WTC11 (cell line): ENCODE data around the gene YIF1B.

Experiments
- ARID4B ChIP-seq: sonication (generic); formaldehyde crosslinking; IDR thresholded peaks from 2 replicates; pipeline ENCODE4 v1.8.0; 2023; ENCODE audit warnings: missing genetic modification reagents, mild to moderate bottlenecking, borderline replicate concordance
- CTCF ChIP-seq: fragments of 200-600 bp; IDR thresholded peaks from 2 replicates; pipeline ENCODE4 v1.8.0; 2022; ENCODE audit warnings: antibody characterized with exemption
- E2F5 ChIP-seq: sonication (generic); formaldehyde crosslinking; IDR thresholded peaks from 2 replicates; pipeline ENCODE4 v1.8.1; 2022; ENCODE audit warnings: mild to moderate bottlenecking, moderate library complexity, missing genetic modification reagents
- ESRRA ChIP-seq: sonication (generic); formaldehyde crosslinking; IDR thresholded peaks from 2 replicates; pipeline ENCODE4 v1.8.1; 2022; ENCODE audit warnings: mild to moderate bottlenecking, missing genetic modification reagents, borderline replicate concordance
- FOXK1 ChIP-seq: sonication (generic); formaldehyde crosslinking; IDR thresholded peaks from 2 replicates; pipeline ENCODE4 v1.8.0; 2022; ENCODE audit warnings: mild to moderate bottlenecking, moderate library complexity, missing genetic modification reagents
- SMAD3 ChIP-seq: sonication (generic); formaldehyde crosslinking; IDR thresholded peaks from 2 replicates; pipeline ENCODE4 v1.8.0; 2022; ENCODE audit warnings: missing genetic modification reagents, mild to moderate bottlenecking, borderline replicate concordance
- SMAD4 ChIP-seq: sonication (generic); formaldehyde crosslinking; IDR thresholded peaks from 2 replicates; pipeline ENCODE4 v1.8.0; 2022; ENCODE audit warnings: mild to moderate bottlenecking, missing genetic modification reagents
- TEAD4 ChIP-seq: sonication (generic); formaldehyde crosslinking; IDR thresholded peaks from 2 replicates; pipeline ENCODE4 v1.8.0; 2022; ENCODE audit warnings: mild to moderate bottlenecking, missing genetic modification reagents
- ZBTB21 ChIP-seq: sonication (generic); formaldehyde crosslinking; IDR thresholded peaks from 2 replicates; pipeline ENCODE4 v1.8.1; 2023; ENCODE audit warnings: mild to moderate bottlenecking, missing genetic modification reagents, borderline replicate concordance
- ZNF263 ChIP-seq: sonication (generic); formaldehyde crosslinking; IDR thresholded peaks from 2 replicates; pipeline ENCODE4 v1.8.1; 2022; ENCODE audit warnings: low read depth, mild to moderate bottlenecking, moderate library complexity, missing genetic modification reagents

- TF ChIP-seq CTCF (no peak), ARID4B (CRISPR knock-in tag) (no peak), TEAD4 (CRISPR knock-in tag) (no peak), E2F5 (no peak), ZNF263 (CRISPR knock-in tag) (no peak), ESRRA (no peak), SMAD4 (CRISPR knock-in tag) (no peak), ZBTB21 (CRISPR knock-in tag) (no peak; the same call in 1 of the 2 replicates), FOXK1 (CRISPR knock-in tag) (no peak), SMAD3 (0 out of 2 replicates have a peak, but pooled peaks have one; percentile 34)
Measured at GRCh38 chr19:38263689-38264485, 51.9 kb downstream of the YIF1B start.
